Nucleus accumbens (tissue), 56 donors: Measurements from ENCODE around the gene PPP2R1B.

Experiments used
- DNase-seq, 56 donors: peaks; one replicate each; lab custom pipeline; 2025; lab: John Stamatoyannopoulos, UW

The PPP2R1B gene

GRCh38 chr11:111759376-111759775, 6.8 kb downstream of the PPP2R1B start:
- DNase-seq, result no peak

- no peak for DNase-seq
These were observed 10.1 kb downstream of the PPP2R1B start for GRCh38 chr11:111756097-111756496.

GRCh38 chr11:111749646-111750045, 16.5 kb downstream of the PPP2R1B start:
- DNase-seq, result no peak

GRCh38 chr11:111748035-111748804, 18.0 kb downstream of the PPP2R1B start:
- no peak for DNase-seq

GRCh38 chr11:111745719-111746504, 20.3 kb downstream of the PPP2R1B start:
- DNase-seq, result no peak

- DNase-seq, result no peak
These were observed 22.5 kb downstream of the PPP2R1B start for GRCh38 chr11:111743700-111744099.

- DNase-seq, result no peak
These were observed 24.4 kb downstream of the PPP2R1B start for GRCh38 chr11:111741751-111742150.

- DNase-seq, result no peak
These were observed 26.9 kb downstream of the PPP2R1B start for GRCh38 chr11:111739299-111739698.

GRCh38 chr11:111737444-111738210, 28.6 kb downstream of the PPP2R1B start:
- DNase-seq, result peak in 18 of 56 donors; percentile 25 to 67 (median 39)

- DNase-seq, result peak in 11 of 56 donors; percentile 13 to 59 (median 31)
These were observed 29.4 kb downstream of the PPP2R1B start for GRCh38 chr11:111736621-111737443.

- peak in 12 of 56 donors; percentile 37 to 73 (median 66) for DNase-seq
These were observed 30.0 kb downstream of the PPP2R1B start for GRCh38 chr11:111736181-111736590.

- DNase-seq, result peak in 53 of 56 donors; percentile 21 to 96 (median 84)
These were observed 30.7 kb downstream of the PPP2R1B start for GRCh38 chr11:111735262-111736116.

- peak in 3 of 56 donors; percentile 69 to 78 (median 78) for DNase-seq
These were observed 31.3 kb downstream of the PPP2R1B start for GRCh38 chr11:111734954-111735261.

- DNase-seq, result peak in 8 of 56 donors; percentile 23 to 68 (median 62)
These were observed 31.9 kb downstream of the PPP2R1B start for GRCh38 chr11:111734101-111734953.

GRCh38 chr11:111733611-111734088, 32.5 kb downstream of the PPP2R1B start:
- DNase-seq, result peak in 20 of 56 donors; percentile 14 to 65 (median 36)

- DNase-seq, result peak in 9 of 56 donors; percentile 17 to 51 (median 35)
These were observed 33.2 kb downstream of the PPP2R1B start for GRCh38 chr11:111733016-111733415.

- DNase-seq, result no peak
These were observed 34.4 kb downstream of the PPP2R1B start for GRCh38 chr11:111731821-111732220.
